Activated CD4-positive, alpha-beta T cell treated with anti-CD3 and anti-CD28 coated beads, Interleukin-2, amount 50 U/mL, for 1 hour (primary cell): ENCODE measurements around the gene KDM2B.
"Not testable (repeated sequence)": the region's sequence is repeated elsewhere in the genome, so short reads cannot be mapped to it uniquely, and the experiment has no call there.

Source experiments
- DNase-seq: peaks from one replicate; pipeline ENCODE4 v3.0.0-alpha.2; 2020

The KDM2B gene

DNA sequence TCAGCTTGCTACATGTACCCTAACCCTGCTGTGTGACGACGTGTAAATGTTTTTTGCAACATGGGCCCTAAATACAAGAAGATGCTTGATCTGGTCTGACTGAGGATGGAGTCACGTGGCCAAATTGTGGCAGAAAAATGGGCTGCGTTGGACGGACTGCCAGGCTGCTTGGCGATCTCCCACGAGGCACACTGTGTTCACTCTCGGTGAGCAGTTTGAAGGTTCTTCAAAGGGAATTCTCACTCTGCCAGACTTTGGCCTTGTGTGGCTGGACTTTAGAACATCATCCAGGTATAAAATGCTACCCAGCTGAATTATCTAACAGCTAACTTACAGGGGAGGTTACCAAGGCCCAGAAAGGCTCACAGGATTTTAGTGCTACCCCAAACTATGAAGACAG, 85.1 kb downstream of the KDM2B start:
- no peak for DNase-seq

DNA sequence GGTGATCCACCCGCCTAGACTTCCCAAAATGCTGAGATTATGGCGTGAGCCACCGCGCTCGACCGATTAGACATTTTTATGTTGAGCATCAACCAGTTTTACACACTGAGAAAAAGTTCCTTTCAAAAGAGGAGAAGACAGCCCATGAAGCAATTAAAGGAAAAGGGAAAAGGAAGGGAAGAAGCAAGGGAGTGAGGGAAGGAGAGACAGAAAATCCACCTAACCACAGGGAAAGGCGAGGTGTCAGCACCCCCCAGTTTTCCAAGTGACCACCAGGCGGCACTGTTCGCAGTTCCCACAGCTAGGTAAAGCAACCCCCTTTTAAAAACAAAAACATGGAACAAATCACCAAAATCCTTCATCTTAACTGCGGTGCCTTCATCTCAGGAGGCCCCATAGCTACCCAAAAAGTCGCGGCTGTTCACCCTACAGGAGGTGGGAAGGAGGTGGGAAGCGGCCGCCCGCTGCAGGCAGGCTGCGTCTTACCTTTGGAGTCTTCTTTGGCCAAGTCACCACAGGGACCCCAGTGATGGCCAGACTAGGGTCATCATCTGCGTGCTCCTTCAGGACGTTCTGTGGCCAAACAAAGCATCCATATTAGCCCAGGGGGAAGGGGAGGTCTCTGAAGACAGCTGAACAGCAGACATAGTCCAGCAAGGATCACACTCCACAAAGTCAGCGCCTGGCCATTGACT, 86.6 kb downstream of the KDM2B start:
- peak; percentile 68 for DNase-seq

DNA sequence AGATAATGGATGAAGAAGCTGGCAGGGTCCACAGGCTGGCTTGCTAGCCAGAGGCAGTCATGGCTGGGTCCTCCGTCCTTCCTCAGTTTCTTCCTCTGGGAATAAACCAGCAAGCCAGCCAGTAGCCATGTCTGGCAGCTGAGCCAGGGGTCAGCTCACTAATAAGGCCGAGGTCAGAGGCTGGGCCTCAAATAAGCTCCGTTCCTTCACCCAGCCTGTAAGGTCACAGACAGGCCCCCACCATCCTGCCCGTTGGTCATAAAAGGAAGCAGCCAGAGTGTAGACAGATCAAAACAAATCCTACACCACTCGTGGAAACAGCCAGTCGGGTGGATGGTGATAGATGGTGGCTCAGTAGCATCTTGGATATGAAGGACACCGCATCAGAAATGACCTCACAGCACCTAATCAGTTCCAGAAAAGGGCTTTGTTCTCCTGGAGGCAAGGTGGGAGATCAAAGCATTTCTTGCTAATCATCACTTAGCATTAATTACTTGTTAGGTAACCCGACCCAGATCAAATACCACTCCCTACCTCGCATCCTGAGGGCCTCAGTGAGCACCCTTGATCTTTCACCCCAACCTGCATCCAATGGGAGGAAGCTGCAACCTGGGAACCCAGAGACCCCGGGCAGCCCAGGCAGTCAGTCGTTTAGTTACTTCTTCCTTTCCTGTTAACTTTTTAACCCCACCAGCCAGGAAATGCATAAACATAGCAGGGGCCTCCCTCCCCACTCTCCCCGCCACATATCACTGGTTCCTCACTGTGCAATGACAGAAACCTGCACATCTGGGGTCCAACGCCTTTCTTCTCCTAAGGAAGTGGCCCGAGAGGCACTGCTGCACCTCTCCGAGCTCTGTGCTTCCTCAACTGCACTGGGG, 90.2 kb downstream of the KDM2B start:
- no peak for DNase-seq

DNA sequence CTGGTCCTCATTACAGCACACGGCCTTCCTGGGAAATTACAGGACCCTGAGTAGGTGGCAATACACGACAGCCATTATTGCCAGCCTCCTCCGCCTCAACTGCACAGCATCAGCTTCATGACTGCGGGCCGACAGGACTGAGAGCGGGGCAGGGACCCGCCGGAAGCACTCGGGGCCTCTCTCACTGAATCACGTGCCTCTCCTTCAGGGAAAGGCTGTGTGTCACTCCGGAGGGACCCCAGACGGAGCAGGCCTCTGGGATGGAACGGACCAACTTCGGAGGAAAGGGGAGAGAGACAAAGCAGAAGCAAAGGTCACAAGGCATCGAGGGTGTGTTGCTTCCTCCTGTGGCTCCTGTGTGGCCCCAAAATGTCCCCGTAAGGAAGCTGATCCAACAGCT, 90.9 kb downstream of the KDM2B start:
- DNase-seq = no peak

DNA sequence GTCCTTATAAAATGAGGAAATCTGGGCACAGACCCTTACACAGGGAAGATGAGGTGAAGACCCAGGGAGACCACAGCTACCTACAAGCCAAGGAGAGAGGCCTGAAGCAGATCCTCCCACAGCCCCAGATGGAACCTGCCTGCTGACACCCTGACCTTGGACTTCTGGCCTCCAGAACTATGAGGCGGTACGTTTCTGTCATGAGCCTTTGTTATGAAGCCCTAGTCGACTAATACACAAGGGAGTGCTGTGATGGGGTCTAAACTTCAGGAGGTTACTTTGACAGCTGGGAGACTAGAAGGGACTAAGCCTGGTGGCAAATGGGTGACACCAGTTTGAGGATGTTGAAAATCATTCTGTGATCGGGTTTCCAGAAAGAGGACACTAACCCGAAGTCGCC, 95.9 kb downstream of the KDM2B start:
- no peak for DNase-seq

DNA sequence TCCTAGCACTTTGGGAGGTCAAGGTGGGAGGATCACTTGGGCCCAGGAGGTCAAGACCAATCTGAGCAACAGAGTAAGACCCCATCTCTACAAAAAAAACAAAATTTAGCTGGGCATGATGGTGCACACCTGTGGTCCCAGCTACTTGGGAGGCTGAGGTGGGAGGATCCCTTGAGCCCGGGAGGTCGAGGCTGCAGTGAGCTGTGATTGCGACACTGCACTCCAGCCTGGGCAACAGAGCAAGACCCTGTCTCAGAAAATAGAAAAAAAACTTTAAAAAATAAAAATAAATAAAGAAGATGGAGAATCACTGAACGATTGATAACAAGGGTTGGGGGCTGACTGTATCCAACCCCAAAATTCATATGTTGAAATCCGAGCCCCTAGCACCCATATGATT, 96.3 kb downstream of the KDM2B start:
- not testable (repeated sequence) for DNase-seq

DNA sequence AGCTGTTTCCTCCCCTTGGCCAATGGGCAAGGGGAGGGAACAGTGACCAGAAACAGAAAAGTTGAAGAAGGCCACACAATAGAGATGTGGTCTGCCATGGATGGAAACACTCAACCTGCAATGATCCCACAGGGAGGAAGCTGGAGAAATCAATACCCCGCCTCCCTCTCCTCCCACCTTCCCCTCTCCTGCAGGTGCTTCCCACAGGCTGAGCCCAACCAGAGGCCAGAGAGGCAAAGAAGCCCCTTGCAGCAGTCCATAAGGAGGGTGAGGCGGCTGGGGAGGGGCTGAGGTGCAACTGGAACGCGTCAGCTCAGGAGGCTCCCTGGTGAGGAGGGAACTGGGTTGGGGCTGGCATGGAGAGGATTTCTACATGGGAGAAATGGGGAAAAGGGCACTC, 96.9 kb downstream of the KDM2B start:
- no peak for DNase-seq

DNA sequence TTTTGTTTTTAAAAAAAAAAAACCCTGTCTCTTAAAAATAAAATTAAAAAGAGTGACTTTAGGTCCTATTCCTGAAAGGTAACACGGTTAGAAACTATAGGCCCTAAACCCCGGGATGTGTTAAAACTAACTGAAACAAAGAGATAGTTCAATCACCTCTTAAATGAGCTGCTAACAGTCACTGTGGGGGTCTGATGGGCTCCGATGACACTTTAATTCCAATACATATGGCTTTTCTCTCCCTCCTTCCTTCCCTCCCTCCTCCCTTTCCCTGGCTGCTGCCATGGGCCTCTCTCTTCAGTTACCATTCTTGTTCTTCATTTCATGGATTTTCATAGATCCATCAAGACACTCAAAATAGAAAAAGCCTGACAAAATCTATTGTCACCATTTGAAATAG, 104.3 kb downstream of the KDM2B start:
- no peak for DNase-seq

DNA sequence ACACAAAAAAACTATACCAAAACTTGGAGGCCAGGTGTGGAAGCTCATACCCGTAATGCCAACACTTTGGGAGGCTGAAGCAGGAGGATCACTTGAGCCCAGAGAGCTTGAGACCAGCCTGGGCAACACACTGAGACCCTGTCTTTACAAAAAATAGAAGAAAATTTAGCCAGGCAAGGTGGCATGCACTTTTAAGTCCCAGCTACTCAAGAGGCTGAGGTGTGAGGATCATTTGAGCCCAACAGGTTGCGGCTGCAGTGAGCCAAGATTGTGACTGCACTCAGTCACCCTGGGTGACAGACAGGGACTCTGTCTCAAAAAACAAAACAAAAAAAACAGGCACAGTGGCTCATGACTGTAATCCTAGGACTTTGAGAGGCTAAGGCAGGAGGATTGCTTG, 105.5 kb downstream of the KDM2B start:
- DNase-seq = no peak

DNA sequence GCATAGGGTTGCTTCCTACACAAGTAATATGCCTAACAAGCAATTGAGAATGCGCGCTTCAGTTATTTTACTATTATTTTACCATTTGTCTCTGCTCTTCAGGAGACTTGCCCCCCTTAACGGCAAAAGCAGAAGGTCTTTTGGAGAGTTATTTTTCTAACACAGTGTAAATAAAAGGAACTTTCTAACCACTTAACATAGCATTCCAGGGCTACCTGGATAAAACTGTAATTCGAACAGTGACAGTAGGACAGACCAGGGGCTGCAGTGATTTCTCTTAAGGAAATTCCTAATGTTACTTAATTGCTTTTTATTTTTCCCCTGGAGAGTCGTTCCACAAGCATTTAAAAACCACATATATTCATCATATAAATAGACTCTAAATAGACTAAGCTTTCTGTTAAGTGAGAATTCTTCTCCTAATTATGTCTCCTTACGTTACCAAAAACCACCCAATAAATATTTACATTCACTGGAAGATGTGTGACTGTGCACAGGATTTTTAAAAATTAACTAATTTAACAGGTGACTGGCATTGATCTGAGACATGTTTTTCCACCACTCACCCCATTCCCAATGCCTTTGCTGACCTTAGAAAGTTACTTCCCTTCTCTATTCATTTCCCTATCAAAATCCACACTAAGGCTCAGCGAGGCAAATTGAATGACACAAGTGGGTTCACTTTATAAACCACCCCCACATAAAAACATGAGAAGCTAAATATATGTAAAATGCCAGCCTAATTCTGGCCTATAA, 108.5 kb downstream of the KDM2B start:
- no peak for DNase-seq

DNA sequence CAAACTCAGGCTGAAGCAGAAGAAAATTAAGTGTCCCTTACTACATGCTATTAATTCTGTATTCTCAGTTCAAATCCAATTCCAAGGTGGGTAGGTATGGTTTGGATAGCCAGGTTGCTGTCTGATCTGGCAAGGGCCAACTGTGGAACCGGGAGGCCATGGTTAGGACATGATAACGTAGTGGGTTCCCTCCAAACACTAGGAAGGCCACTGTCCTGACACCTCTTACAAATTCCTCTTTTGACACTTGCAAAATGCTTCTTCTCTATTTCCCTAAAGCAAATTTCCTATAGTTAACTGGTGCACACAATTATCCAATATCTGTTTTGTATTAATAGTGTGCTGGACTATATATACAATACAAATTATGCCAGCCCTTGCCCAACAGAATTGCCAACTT, 110.1 kb downstream of the KDM2B start:
- no peak for DNase-seq

DNA sequence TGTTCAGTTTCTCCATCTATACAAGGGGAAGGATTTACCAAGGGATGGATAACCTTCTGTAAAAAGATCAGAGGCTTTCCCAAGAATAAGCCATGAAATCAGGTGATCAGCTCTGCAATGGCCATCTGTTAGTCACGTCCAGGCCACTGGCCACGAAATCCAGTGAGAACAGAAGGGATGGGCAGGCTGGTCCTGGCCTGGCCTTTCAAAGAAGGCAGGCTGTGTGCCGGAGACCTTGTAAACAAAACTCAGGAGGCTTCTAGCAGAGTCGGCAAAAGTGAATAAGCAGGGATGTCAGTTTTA, 112.4 kb downstream of the KDM2B start:
- DNase-seq = no peak

DNA sequence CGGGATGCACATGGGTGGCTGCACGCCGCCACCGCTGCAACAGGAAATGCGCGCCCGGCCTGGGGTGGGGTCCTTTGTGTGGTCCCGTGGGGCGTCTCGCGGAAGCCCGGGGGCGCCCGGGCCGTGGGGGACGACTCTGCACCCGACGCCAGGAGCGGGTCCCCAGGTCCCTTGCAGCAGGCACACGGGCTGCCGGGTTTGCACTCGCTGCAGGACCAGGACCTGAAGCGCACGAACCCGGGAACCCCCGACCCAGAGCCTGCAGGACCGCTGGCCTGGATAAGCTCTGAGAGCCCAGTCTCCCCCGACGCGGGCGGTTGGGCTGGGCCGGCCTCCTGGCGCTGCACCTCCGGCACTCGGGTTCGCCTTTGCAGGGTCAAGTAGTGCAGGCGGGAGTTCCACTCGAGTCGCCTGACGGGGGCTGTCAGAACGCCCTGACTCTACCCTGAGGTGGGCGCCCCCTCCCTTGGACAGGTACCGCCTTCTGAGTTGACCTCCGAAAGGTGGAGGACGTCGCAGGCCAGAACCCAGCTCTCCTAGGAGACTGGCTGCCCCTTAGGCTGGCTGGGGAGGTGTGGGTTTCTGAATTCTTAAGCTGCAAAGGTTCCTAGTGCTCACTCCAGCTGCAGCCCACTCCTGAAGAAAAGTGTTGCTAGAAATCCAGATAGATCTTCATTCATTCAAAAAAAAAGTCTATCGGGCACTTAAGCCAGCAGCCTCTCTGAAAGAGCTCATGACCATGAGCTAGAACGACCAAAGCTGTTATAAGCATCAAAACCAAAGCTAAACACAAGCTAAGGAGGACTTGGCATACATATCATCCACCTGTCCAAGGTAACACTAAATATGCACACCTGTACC, 113.0 kb downstream of the KDM2B start:
- DNase-seq = no peak

DNA sequence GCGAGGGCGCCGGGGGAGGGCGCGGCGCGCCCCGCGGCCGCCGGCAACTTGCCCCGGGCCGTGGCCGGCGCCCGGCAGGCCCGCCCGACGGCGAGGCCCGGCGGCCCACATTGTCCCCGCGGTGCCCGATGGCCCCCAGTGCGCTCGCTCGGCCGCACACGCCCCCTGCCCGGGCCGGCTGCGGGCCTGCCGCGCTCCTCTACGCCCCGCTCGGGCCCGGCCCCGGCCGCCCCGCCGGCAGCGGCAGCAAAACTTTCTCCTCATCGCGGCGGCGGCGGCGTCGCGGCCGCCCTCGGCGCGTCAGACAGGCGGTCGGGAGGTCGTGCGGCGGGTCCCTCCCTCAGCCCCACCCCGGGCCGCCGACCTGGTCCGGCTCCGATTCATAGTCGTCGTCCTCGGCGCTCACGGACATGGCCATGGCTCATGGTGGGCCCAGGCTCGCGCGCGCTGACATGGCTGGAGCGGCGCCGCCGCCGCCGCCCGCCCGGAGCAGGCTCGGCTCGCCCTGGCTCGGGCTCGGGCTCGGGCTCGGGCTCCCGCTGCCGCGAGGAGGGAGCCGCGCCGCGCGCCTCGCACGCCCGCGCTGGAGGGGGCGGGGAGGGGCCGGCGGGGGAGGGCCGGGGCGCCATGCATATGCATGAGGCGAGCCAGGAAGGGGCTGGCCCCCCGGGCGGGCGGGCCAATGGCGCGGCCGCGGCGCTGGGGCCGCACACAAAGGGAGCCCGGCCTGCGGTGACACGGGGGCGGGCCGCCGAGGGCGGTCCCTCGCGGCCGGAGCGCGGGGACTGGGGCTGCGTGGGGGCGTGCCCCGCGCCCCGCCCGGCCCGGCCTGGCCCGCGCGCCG, 113.8 kb downstream of the KDM2B start:
- peak; percentile 85 for DNase-seq

DNA sequence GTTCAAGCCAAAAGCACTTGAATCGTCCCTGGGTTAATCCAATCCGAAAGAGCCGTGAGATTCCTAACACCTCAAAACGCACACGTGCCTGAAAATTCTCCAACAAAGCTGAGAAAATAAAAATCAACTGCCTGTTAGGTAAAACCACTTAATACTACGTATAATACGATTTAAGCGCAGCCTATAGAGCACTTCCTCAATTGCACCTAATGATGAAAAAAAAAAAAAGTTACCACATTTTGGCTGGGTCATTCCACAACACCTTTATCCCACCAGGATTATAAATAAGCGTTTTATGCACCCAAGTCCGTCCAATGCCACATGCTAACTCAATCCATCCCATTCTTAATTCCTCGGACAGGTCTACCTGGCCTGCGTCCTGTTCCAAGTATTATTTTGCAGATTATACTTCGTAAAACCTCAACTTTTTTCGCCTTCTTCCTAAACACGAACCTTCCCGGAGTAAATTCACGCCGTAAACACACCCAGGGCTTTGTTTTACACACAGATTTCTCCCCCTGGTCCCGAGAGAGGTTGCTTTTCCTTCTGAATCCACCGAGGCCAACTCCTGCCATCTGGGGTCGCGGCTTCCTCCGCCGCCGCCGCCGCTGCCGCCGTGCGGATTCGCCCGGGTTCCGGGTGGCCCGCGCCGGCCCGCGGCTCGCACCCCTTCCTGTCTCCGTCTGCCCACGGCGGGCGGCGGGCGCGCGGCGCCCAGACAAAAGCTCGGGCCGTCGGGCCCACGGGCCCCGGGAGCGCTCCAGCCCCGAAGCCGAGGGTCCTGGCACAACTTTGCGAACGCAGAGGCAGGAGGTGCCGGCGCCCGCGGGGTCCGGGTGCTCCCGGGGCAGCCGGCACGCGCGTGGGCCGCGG, 114.7 kb downstream of the KDM2B start:
- peak; percentile 33 for DNase-seq

DNA sequence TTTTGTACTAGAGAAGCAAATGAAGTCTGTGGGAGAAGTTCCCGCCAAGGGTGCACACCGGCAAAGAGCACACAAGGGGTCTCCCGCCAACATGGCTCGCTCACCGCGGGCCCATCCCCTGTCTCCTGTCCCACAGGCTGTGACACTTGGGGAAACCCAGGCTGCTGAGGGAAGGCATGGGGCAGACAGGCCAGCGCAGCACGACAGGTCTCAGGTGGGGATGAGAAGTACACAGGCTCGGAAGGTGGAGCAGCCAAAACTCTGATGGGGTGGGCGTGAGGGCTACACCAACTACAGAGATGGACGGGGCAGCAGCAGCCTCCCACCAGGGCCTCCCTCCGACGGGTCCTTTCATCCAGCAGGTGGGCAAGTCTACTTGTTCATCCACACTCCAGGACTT, 116.5 kb downstream of the KDM2B start:
- DNase-seq = no peak

DNA sequence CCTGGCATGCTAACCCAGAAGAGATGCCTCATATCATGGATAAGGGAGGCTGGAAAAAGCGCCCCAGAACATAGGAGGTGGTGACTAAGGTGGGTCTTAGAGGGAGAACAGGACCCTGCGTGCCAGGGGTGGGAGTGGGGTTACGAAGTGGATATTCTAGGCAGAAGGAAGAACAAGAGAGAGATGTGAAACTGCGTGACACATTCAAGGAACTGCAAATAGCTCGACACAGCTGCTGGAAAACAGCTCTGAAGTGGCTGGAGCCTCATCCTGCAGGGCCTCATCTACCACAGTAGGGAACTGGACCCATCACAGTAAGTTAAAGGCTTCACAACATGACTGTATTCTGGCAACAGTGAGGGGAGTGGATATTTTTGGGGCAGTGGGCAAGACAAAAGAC, 119.8 kb downstream of the KDM2B start:
- no peak for DNase-seq

DNA sequence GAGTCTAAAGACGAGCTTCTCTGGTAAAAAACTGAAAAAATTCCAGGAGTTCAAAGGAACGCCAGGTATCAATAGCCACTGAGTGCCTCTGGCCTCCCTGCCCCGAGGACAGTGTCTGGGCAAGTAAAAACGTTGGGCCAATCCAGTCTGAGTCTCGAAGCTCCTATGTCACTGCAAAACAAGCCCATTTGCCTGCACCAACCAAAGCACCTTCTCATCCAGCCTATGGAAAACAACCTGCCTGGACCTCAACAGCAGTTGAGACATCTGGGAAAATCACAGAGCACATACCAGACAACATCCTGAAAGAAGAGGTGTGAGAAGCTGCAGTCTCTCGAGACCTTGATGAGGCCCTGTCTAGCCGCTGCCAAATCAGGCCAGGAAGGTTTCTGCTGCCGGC, 124.3 kb downstream of the KDM2B start:
- no peak for DNase-seq

DNA sequence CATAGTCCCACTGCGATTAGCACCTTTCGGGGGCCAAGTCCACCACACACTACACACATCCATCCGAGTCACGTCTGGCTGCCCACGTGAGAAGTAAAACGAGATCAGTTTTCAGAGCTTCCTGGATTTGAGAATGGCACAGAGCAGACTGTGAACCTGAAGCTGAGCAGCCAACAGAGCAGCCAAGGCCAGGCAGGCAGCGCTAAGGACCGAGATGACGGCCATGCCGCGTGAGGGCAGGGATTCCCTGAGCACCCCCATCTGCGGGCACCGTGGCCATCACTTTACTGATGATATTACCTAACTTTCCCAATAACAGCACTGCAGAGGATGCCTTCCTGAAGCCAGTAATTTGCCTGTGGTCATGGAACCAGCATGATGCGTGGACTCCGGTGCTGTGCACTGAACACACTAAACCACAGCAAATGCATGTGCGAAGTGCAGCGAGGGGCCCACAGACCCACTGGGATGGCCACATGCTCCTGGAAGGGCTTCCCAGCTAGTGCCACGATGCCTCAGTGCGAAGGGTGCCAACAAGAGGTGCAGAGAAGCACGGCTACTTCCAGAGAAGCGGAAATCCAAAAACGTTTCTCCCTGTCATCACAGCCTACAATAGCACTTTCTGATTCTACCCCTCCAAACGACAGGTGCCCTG, 124.9 kb downstream of the KDM2B start:
- DNase-seq = no peak

DNA sequence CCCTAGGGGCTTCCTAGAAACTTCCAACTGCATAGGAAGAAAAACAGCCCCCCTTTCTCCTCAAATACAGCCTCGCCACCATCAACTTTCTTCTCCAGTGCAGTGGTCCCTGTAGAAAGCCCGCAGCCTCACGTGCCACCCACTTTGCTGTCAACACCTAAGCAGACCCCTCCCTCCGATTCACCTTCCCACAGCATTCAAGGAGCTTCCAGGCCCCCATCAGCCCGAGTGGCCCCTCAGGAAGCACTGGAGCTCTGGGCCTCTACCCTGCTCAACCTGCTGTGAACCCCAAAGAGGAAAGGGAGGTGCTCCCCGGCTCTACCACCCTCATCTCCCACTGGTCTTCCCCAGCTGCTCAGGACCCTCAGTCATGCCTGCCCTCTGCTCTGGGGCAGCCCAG, 125.9 kb downstream of the KDM2B start:
- DNase-seq = no peak
